Stimulated activated CD4-positive, alpha-beta T cell treated with anti-CD3 and anti-CD28 coated beads, Interleukin-15, amount 100 ng/mL, for 24 hours (primary cell): ENCODE data around the gene CCDC154.
A peak's percentile ranks its signal among the peaks of the same experiment; 100 is the strongest.
"Not testable (repeated sequence)": the region's sequence is repeated elsewhere in the genome, so short reads cannot be mapped to it uniquely, and the experiment has no call there.

Source experiments
- DNase-seq: peaks from one replicate; pipeline ENCODE4 v3.0.0-alpha.2; 2020

Gene CCDC154, protein sequence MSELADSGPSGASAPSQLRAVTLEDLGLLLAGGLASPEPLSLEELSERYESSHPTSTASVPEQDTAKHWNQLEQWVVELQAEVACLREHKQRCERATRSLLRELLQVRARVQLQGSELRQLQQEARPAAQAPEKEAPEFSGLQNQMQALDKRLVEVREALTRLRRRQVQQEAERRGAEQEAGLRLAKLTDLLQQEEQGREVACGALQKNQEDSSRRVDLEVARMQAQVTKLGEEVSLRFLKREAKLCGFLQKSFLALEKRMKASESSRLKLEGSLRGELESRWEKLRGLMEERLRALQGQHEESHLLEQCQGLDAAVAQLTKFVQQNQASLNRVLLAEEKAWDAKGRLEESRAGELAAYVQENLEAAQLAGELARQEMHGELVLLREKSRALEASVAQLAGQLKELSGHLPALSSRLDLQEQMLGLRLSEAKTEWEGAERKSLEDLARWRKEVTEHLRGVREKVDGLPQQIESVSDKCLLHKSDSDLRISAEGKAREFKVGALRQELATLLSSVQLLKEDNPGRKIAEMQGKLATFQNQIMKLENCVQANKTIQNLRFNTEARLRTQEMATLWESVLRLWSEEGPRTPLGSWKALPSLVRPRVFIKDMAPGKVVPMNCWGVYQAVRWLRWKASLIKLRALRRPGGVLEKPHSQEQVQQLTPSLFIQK

DNA sequence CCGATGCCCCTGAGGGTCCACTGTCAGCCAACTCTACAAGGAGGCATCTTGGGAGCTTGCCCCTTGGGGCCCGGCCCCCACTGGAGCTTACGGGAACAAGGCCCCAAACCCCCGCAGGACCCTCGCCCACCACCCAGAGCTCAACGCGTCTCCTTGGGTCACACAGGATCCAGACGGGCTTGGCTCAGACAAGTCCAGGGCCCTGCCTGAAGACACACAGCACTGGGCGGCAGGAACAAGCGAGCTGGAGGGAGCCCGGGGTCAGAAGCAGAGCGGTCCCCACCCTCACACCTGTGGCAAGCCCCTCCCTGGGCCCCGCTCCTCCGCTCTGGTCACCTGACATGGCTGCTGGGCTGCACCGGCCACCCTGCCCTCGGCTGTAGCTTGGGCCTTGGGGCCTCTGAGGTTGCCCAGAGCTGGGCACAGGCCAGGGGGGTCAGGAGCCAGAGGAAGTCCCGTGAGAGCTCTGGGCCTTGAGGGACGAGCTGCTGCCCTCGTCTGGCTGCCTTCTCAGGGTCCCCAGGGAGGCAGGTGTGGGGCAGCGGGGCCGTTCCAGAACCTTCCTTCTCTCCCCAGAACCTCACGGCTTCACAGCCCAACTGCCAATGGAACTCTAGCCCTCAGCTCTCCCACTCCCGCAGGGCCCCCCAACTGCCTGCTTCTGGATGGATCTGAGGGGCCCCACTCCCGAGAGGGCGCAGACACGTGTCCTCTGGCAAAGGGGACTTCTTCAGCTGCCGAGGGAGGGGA, at the start of gene CCDC154:
Gene CCDC154 (minus strand): TSS at position 577 of the 750 bp plus-strand sequence. CDS start 234 bp downstream, at position 343.
- no peak for DNase-seq

DNA sequence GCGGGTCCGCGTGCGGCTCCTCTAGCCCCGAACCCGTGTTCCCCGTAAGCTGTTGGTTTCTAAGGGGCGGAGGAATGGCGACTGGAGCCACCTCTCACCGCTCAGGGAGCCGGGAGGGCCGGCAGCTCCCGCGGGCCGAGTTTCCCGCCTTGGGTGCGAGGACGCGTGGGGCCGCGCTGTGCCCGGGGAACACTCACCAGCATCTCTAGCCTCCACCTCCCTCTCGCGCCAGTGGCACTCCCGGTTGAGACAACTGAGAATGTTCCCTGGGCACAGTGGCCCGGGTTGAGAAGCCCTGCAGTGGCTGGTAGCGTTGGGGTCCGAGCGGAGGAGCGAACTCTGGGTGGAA, 49.4 kb upstream of the CCDC154 start:
- DNase-seq = peak; percentile 45

GRCh38 chr16:1492923-1493745, 48.8 kb upstream of the CCDC154 start, which contains the start of gene TELO2:
Gene TELO2, plus strand, starts transcription at chr16:1493360. Its CDS starts 922 bp downstream, at chr16:1494282.
- DNase-seq = peak; percentile 90

- DNase-seq = no peak
Observed at GRCh38 chr16:1492082-1492922, 47.9 kb upstream of the CCDC154 start.

GRCh38 chr16:1491327-1491726, 47.0 kb upstream of the CCDC154 start:
- no peak for DNase-seq

- no peak for DNase-seq
Observed at GRCh38 chr16:1489077-1489476, 44.7 kb upstream of the CCDC154 start.

GRCh38 chr16:1488619-1489018, 44.3 kb upstream of the CCDC154 start, which contains the start of gene PTX4:
Gene PTX4, minus strand, starts transcription at chr16:1488944. Its CDS starts 35 bp downstream, at chr16:1488909.
- DNase-seq = no peak

GRCh38 chr16:1488054-1488601, 43.8 kb upstream of the CCDC154 start:
- DNase-seq = no peak

DNA sequence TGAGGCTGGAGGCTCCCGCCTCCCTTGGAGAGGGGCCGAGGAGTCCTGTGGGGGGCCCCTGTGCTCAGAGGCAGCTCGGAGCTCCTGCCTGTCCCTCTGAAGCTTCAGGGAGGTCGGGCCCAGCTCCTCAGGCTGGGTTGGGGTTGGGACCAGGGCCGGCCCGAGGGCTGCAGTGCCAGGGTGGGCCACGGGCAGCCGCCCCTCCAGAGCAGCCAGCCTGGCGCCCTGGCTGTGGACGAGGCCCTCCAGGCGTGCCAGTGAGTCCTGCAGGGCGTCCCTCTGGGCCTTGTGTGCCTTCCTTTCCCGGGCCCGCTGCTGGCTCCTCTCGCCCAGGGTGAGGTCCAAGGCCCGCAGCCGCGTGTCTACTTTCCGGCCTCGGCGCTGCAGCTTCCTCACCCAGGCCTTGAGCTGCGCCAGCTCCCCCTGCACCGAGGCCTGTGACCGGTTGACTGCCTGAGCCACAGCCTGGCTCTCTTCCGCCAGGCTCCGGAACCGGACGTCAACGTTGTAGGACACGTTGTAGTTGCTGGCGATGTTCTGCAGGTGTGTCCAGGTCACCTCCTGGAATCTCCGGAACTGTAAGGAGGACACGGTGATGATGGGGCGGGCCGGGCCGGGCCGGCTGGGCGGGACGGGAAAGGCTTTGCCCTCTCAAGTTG, 43.2 kb upstream of the CCDC154 start:
- DNase-seq = no peak

- DNase-seq = no peak
Observed at GRCh38 chr16:1486551-1487390, 42.4 kb upstream of the CCDC154 start.

DNA sequence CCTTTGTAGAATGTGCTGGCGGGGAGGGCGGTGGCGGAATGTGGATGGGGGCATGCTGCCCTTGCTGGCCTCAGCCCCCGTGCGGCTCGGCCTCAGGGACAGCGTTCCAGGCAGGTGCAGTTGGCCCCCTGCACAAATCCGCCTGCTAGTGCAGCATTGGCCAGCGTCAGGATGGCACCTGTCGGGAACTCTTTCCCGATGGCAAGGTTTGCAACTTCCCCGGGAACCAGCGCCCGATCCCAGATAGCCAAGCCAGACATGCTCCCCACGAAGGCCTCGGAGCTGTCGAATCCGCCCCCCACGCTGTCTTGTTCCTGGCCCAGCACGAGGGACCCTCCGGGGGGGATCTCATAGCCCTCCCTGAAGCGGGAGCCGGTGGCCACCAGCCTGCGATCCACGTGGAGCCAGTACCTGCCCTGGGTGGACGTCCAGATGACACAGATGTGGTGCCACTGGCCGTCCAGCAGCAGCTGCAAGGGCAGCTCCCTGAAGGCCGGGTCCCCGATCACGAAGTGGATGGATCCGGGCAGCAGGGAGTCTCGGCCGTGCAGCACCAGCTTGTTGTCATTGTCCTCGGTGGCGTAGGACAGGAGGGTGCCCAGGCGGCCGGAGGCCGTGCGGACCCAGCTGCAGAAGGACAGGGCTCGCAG, 41.6 kb upstream of the CCDC154 start:
- no peak for DNase-seq

DNA sequence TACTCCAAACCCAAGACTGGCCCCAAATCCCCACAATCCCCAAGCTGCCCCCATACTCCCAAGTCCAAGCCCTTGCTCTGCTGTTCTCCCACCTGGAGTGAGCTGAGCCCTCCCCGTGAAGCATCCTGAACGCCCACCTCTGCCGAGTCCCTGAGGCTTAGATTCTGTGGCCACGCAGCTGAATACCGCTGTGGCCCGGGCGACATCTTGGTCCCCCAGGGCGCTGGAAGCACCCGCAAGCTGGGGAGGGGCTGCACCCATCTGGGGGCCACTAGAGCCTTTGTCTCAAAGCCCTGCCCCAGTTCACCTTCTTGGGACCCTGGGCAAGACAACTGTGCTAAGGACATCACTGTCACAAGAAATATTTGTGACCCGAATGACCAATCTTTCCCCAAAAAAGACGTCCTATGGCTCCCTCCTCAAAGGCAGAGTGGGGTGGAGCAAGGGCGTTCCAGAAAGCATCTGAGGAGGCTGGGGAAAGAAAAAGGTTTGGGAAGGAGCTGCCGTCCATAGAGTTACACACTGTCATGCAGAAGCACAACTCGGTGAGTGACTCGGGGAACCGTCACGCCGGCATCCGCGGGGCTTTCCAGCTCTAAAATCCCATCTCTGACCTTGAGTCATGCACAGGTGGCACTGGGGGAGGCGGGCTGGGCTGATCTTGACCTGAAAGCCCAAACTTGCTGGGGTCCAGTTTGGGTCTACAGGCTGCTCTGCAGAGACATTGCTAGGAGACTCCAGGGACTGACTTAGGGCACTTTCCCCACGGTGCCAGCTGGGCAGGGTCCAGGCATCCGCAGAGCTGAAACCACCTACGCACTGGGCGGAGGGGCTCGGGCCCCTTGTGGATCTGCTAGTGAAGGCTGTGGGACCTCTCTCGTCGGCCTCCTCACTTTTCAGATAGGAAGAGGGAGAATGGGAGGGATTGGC, 37.8 kb upstream of the CCDC154 start:
- no peak for DNase-seq

DNA sequence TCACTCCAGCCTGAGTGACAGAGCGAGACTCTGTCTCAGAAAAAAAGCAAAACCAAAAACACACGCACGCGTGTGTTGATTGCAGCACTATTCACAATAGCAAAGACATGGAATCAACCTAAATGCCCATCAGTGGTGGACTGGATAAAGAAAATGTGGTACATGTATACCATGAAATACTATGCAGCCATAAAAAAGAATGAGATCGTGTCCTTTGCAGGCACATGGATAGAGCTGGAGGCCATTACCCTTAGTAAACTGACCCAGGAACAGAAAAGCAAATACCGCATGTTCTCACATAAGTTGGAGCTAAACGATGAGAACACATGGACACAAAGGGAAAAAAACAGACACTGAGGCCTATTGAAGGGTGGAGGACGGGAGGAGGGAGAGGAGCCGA, 34.6 kb upstream of the CCDC154 start:
- not testable (repeated sequence) for DNase-seq

GRCh38 chr16:1477033-1477432, 32.7 kb upstream of the CCDC154 start:
- no peak for DNase-seq

DNA sequence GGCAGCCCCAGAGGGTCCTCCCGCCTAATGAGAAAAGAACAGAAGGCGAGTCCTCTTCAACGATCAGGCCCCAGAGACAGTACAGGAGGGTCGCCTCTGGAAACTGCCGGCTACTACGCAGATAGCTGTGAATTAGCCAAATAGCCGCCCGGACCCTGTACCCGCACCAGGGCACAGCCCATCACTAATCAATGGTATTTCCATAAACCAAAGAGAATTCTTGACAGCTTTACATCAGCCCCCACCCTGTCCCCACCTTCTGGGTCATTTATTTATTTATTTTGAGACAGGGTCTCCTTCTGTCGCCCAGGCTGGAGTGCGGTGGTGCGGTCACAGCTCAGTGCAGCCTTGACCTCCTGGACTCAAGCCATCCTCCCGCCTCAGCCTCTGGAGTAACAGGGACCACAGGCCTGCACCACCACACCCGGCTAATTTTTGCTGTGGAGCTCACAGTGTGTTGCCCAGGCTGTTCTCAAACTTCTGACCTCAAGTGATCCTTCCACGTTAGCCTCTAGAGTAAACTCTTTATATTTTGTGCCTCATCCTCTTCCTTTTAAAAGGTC, 31.3 kb upstream of the CCDC154 start:
- DNase-seq = no peak

GRCh38 chr16:1474796-1475551, 30.6 kb upstream of the CCDC154 start, which contains the start of gene CLCN7:
Gene CLCN7, minus strand, starts transcription at chr16:1475028. Its CDS starts 54 bp downstream, at chr16:1474974.
- peak; percentile 94 for DNase-seq
